GM18502 (cell line): ENCODE data around the gene NCR3LG1.

Source experiments
- ATAC-seq: cut with Tn5 transposase; IDR thresholded peaks from one replicate; pipeline ENCODE4 v1.9.1; 2021; ENCODE audit warnings: mild to moderate bottlenecking; ENCODE audit not compliant: unreplicated experiment, poor library complexity

The NCR3LG1 gene

GRCh38 chr11:17391493-17392355, 40.1 kb downstream of the NCR3LG1 start:
- ATAC-seq: no peak

GRCh38 chr11:17392872-17393271, 41.3 kb downstream of the NCR3LG1 start:
- no peak for ATAC-seq

- ATAC-seq: no peak
Observed at GRCh38 chr11:17393472-17393871, 41.9 kb downstream of the NCR3LG1 start.

- no peak for ATAC-seq
Observed at GRCh38 chr11:17394743-17395390, 43.3 kb downstream of the NCR3LG1 start.

- no peak for ATAC-seq
Observed at GRCh38 chr11:17395554-17395961, 44.0 kb downstream of the NCR3LG1 start.

- ATAC-seq: no peak
Observed at GRCh38 chr11:17395978-17396377, 44.4 kb downstream of the NCR3LG1 start.

GRCh38 chr11:17396598-17397310, 45.2 kb downstream of the NCR3LG1 start:
- no peak for ATAC-seq

- ATAC-seq: no peak
Observed at GRCh38 chr11:17397311-17398002, 45.9 kb downstream of the NCR3LG1 start.

GRCh38 chr11:17399236-17399635, 47.6 kb downstream of the NCR3LG1 start:
- no peak for ATAC-seq

- peak; percentile 72 for ATAC-seq
Observed at GRCh38 chr11:17400048-17400775, 48.6 kb downstream of the NCR3LG1 start.

- no peak for ATAC-seq
Observed at GRCh38 chr11:17401316-17401715, 49.7 kb downstream of the NCR3LG1 start.

GRCh38 chr11:17401841-17402240, 50.2 kb downstream of the NCR3LG1 start:
- no peak for ATAC-seq

- ATAC-seq: no peak
Observed at GRCh38 chr11:17402486-17402885, 50.9 kb downstream of the NCR3LG1 start.

GRCh38 chr11:17403980-17404759, 52.6 kb downstream of the NCR3LG1 start:
- ATAC-seq: no peak

GRCh38 chr11:17405232-17406005, 53.8 kb downstream of the NCR3LG1 start:
- ATAC-seq: no peak

- ATAC-seq: no peak
Observed at GRCh38 chr11:17406082-17406817, 54.6 kb downstream of the NCR3LG1 start.

- no peak for ATAC-seq
Observed at GRCh38 chr11:17406818-17407149, 55.2 kb downstream of the NCR3LG1 start.

- no peak for ATAC-seq
Observed at GRCh38 chr11:17407575-17407974, 56.0 kb downstream of the NCR3LG1 start.
